Breast epithelium (tissue), 3 donors: ENCODE measurements around the gene LPP.

Experiments used
- POLR2AphosphoS5 ChIP-seq, 3 donors: sonication (generic); formaldehyde crosslinking; IDR thresholded peaks; one replicate each; pipeline ENCODE4 v1.6.1; 2017; ENCODE audit warnings: antibody characterized with exemption in 3 of 3
- TF ChIP-seq, protein P1 (sequence below), 3 donors: fragments of 450-650 bp; IDR thresholded peaks; one replicate each; pipeline ENCODE4 v1.5.1; 2016 to 2017; ENCODE audit warnings: antibody characterized with exemption in 3 of 3, mild to moderate bottlenecking in 3 of 3, moderate library complexity in 3 of 3

DNA sequence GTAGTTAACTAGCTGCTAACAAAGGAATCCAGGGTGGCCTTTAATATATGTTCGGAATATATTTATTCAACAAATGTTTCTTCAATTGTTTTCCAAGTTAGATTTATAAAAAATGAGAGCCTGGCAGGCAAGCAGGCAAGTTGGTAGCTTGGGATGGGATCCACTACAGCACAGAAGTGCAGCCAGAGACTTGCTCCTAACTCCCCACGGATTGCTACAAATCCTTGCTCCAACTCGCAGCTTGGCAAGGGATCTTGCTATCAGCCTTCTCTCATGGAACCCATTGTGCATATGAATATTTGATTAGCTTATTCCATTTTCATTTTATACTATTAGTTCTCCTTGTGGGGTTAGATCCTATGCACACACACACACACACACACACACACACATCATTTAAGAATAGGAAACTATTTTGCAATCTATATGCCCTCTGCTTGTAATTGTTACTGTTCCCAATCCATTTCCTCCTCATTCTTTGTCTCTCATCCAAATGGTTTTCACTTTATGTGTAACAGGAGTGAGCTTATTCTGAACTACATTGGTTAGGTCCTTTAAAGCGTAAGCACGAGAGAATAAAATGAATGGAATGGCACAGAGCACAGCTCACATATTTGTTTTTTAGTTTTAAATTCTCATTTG is 505.6 kb downstream of the LPP start:
- TF ChIP-seq, protein P1, sequence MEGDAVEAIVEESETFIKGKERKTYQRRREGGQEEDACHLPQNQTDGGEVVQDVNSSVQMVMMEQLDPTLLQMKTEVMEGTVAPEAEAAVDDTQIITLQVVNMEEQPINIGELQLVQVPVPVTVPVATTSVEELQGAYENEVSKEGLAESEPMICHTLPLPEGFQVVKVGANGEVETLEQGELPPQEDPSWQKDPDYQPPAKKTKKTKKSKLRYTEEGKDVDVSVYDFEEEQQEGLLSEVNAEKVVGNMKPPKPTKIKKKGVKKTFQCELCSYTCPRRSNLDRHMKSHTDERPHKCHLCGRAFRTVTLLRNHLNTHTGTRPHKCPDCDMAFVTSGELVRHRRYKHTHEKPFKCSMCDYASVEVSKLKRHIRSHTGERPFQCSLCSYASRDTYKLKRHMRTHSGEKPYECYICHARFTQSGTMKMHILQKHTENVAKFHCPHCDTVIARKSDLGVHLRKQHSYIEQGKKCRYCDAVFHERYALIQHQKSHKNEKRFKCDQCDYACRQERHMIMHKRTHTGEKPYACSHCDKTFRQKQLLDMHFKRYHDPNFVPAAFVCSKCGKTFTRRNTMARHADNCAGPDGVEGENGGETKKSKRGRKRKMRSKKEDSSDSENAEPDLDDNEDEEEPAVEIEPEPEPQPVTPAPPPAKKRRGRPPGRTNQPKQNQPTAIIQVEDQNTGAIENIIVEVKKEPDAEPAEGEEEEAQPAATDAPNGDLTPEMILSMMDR (IDR thresholded peaks at IDR 0.05): no peak
- TF ChIP-seq POLR2AphosphoS5 (IDR thresholded peaks at IDR 0.05): no peak
